ENCODE data around the gene KIAA1217.

KIAA1217 gene

GRCh38 chr10:24518981-24519597, 310.2 kb downstream of the KIAA1217 start:
- no peak for DNase-seq (ENCODE audit: low spot score)
- Histone ChIP-seq H3K27ac (peak overlapping the region in 1 of 2 donors; percentile 26), H3K4me3 (peak overlapping the region; percentile 6)
- TF ChIP-seq, protein P1, sequence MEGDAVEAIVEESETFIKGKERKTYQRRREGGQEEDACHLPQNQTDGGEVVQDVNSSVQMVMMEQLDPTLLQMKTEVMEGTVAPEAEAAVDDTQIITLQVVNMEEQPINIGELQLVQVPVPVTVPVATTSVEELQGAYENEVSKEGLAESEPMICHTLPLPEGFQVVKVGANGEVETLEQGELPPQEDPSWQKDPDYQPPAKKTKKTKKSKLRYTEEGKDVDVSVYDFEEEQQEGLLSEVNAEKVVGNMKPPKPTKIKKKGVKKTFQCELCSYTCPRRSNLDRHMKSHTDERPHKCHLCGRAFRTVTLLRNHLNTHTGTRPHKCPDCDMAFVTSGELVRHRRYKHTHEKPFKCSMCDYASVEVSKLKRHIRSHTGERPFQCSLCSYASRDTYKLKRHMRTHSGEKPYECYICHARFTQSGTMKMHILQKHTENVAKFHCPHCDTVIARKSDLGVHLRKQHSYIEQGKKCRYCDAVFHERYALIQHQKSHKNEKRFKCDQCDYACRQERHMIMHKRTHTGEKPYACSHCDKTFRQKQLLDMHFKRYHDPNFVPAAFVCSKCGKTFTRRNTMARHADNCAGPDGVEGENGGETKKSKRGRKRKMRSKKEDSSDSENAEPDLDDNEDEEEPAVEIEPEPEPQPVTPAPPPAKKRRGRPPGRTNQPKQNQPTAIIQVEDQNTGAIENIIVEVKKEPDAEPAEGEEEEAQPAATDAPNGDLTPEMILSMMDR (IDR thresholded peaks at IDR 0.05) = peak; percentile 65

DNA sequence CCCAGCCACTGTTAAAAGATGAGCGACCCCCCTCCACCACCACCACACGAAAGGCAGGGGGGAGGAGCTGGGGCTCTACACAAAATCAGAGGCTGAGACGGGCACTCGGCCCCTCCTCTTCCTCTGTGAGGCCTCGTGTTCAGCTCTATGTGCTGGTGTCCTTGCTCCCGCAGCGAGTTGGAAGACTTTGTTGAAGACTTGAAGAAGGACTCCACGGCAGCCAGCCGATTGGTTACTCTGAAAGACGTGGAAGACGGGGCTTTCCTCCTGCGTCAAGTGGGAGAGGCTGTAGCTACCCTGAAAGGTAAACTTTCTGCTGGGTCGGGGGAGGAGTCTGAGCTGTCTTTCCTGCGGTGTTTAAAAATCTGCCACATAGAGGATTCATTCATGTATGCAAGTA, 311.0 kb downstream of the KIAA1217 start:
- no peak for DNase-seq (ENCODE audit: low spot score)
- Histone ChIP-seq H3K4me3 (no peak overlapping the region), H3K27ac (no peak overlapping the region)
- TF ChIP-seq, protein P1 (IDR thresholded peaks at IDR 0.05) = no peak

GRCh38 chr10:24524314-24524713, 315.4 kb downstream of the KIAA1217 start:
- Histone ChIP-seq H3K4me3 (no peak overlapping the region), H3K27ac (no peak overlapping the region)
- no peak for DNase-seq (ENCODE audit: low spot score)
- TF ChIP-seq, protein P1 (IDR thresholded peaks at IDR 0.05) = no peak

GRCh38 chr10:24526085-24526649, 317.2 kb downstream of the KIAA1217 start:
- TF ChIP-seq, protein P1 (IDR thresholded peaks at IDR 0.05) = no peak
- Histone ChIP-seq H3K4me3 (no peak overlapping the region), H3K27ac (no peak overlapping the region)
- no peak for DNase-seq (ENCODE audit: low spot score)

DNA sequence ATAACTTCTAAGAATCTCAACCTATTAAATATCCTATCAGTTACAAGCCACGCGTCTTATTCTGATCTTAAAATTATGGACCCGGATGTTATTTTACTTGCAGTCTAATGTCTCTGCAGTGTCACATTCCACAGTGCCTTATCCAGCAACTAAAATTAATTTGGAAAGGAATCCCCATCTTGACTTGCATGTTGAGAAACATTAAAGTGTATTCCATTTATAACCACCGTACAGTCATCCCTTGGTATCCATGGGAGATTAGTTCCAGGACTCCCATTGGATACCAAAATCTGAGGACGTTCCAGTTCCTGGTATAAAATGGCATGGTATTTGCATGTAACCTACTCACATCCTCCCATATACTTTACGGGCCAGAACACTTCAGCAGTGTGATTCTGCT, 320.0 kb downstream of the KIAA1217 start:
- no peak overlapping the region for H3K4me3 ChIP-seq
- no peak for DNase-seq (ENCODE audit: low spot score)
- TF ChIP-seq, protein P1 (IDR thresholded peaks at IDR 0.05) = no peak
- no peak overlapping the region for H3K27ac ChIP-seq

DNA sequence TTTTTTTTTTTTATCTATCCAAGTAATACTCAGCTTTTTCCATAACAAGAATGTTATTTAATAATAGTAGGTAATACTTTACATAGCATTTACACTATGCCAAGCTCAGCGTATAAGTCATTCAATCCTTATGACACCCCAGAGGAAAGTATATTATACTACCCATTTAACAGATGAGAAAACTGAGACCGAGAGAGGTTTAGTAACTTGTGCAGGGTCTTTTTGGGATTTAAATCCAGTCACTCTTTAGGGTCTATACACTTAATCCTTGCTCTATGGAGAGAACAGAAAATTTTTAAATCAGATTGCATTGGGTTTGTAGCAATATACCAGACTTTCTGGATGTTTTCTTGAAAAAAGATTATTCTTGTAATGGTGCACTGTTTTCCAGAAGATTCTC, 322.5 kb downstream of the KIAA1217 start:
- TF ChIP-seq, protein P1 (IDR thresholded peaks at IDR 0.05) = no peak
- Histone ChIP-seq H3K27ac (no peak overlapping the region), H3K4me3 (no peak overlapping the region)
- DNase-seq (ENCODE audit: low spot score) = no peak

GRCh38 chr10:24533981-24534380, 325.0 kb downstream of the KIAA1217 start:
- no peak overlapping the region for H3K27ac ChIP-seq
- no peak for DNase-seq (ENCODE audit: low spot score)

More at GRCh38 chr10:24533981-24534380, 325.0 kb downstream of the KIAA1217 start:
- H3K4me3 ChIP-seq = no peak overlapping the region
- TF ChIP-seq, protein P1 (IDR thresholded peaks at IDR 0.05) = no peak
